Spleen (tissue), 11 donors: ENCODE data around the gene UNC13A. TPM values are rescaled to one million over a fixed set of nuclear protein-coding genes. Genes with fewer than 3 reads are reported as not detected.
A peak's percentile ranks its signal among the peaks of the same experiment; 100 is the strongest.

ENCODE experiments used
- DNase-seq: peaks from one replicate; pipeline ENCODE4 v3.0.0-alpha.2; 2020
- H3K27ac ChIP-seq, 8 donors: fragments of 200-600 bp; sonication (generic) in 7 of 8; 1 replicate in 4 of 8; 2 replicates in 4 of 8; pipeline versions ENCODE4 v1.5.0 to v1.8.0; 2016 to 2021; ENCODE audit warnings: inconsistent platforms in 4 of 8, mild to moderate bottlenecking in 4 of 8, moderate library complexity in 1 of 8
- H3K27me3 ChIP-seq, 7 donors: fragments of 200-600 bp; sonication (generic) in 6 of 7; replicated peaks in 1 of 7; 1 replicate in 4 of 7; 2 replicates in 3 of 7; pipeline versions ENCODE4 v1.5.0 to v1.8.0; 2016 to 2021; ENCODE audit warnings: inconsistent platforms in 3 of 7, mild to moderate bottlenecking in 1 of 7
- H3K36me3 ChIP-seq, 6 donors: fragments of 200-600 bp; sonication (generic) in 5 of 6; 1 replicate in 4 of 6; 2 replicates in 2 of 6; pipeline versions ENCODE4 v1.5.0 to v1.8.0; 2016 to 2021; ENCODE audit warnings: inconsistent platforms in 2 of 6
- H3K4me1 ChIP-seq, 6 donors: fragments of 200-600 bp; sonication (generic) in 5 of 6; 1 replicate in 3 of 6; 2 replicates in 3 of 6; pipeline versions ENCODE4 v1.5.0 to v1.8.0; 2016 to 2021; ENCODE audit warnings: inconsistent platforms in 3 of 6
- H3K4me3 ChIP-seq, 8 donors: fragments of 200-600 bp; sonication (generic) in 7 of 8; 1 replicate in 4 of 8; 2 replicates in 4 of 8; pipeline versions ENCODE4 v1.5.0 to v1.8.0; 2016 to 2021; ENCODE audit warnings: inconsistent platforms in 4 of 8, mild to moderate bottlenecking in 4 of 8, moderate library complexity in 2 of 8
- H3K9me3 ChIP-seq, 8 donors: fragments of 200-600 bp; sonication (generic) in 7 of 8; 1 replicate in 4 of 8; 2 replicates in 4 of 8; pipeline versions ENCODE4 v1.5.0 to v1.8.0; 2016 to 2021; ENCODE audit warnings: inconsistent platforms in 4 of 8
- POLR2A ChIP-seq, 3 donors: fragments of 450-650 bp; IDR thresholded peaks; one replicate each; pipeline ENCODE4 v1.5.1; 2017; ENCODE audit warnings: antibody characterized with exemption in 3 of 3, mild to moderate bottlenecking in 1 of 3
- POLR2AphosphoS5 ChIP-seq, 3 donors: sonication (generic); formaldehyde crosslinking; IDR thresholded peaks; one replicate each; pipeline ENCODE4 v1.5.1; 2017; ENCODE audit warnings: antibody characterized with exemption in 3 of 3
- WGBS, 5 donors: extraction: QIAGEN DNeasy Blood & Tissue Kit in 3 of 5; methylation state at CpG; one replicate each; pipeline versions ENCODE4 v1.1.5 to v1.1.7; 2013 to 2018; 5-methylcytosine and 5-hydroxymethylcytosine counted together
- intact Hi-C: fragments of 100-400 bp; cut with DNase I; formaldehyde crosslinking; loops from one replicate; pipeline ENCODE4 v1.15.0; 2023; ENCODE audit warnings: low total_unique reads
- polyA plus RNA-seq, 3 donors: library from polyadenylated mRNA; stranded (reverse); fragments of 200-250 nt; gene quantifications; one replicate each; pipeline ENCODE4 v1.2.1, GENCODE V29; 2013
- total RNA-seq, 7 donors: library from RNA; depleted of rRNA in 3 of 7; stranded (reverse); fragments of >200 nt in 3 of 7; fragmentation: NEBNext Ultra II Directional in 4 of 7; extraction: Animal tissue kit (Norgen Biotek cat#: 25700) in 4 of 7; gene quantifications; one replicate each; pipeline versions ENCODE4 v1.1.0 to v1.2.1, GENCODE V29; 2016 to 2021
- TF ChIP-seq, protein P1 (sequence below), 11 experiments: fragments of 200-600 bp in 7 of 11; fragments of 450-650 bp in 4 of 11; sonication (generic) in 4 of 11; IDR thresholded peaks in 8 of 11; conservative IDR thresholded peaks in 3 of 11; 1 replicate in 7 of 11; 2 replicates in 4 of 11; pipeline versions ENCODE4 v1.4.0 to v1.8.0; 2016 to 2021; ENCODE audit warnings: antibody characterized with exemption in 11 of 11, inconsistent platforms in 4 of 11, mild to moderate bottlenecking in 1 of 11
- donor health status: healthy with polysubstance abuse.
- donor health status: DM: no; HTN: no; CAD: no; lungs with moderate emphysema.
- donor health status: DM: no; HTN: no; CAD: no.
- donor health status: Bipolar disorder and iron deficiency.
- donor health status: healthy.
- donor health status: DM: no; HTN: no; CAD: no.
- donor health status: DM: yes; HTN: yes; CAD: no.

Gene UNC13A
- total and polyA plus RNA-seq, 10 donors: 0.73 to 10.7 (median 5.0) TPM

DNA sequence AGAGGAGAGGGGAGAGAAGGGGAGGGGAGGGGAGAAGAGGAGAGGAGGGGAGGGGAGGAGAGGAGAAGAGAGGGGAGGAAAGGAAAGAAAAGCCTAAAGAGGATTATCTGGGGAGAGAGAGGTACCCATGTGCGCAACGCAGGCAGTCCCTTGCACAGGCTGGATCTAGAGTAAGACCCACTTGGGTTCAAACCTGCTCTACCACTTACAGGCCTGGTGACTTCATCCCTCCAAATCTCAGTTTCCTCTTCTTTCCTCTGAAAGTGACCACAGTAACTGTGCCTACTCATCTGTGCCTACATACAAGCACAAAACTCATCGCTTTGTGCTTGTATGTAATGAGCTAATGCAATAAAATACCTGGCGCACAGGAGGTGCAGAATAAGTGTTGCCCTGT lies 30.4 kb upstream of the UNC13A start:
- H3K27me3 ChIP-seq: no peaks in the 10 kb centered on the region
- H3K9me3 ChIP-seq: no peaks in the 10 kb centered on the region
- H3K36me3 ChIP-seq: peaks cover 0 to 16% (median 2%) of the 10 kb centered on the region in 6 donors
- WGBS, 5 donors: 72 to 90% (median 82%) methylated on average over 4 of the region's 4 CpGs
- H3K4me3 ChIP-seq: peak overlapping the region in 1 of 8 donors; percentile 98
- H3K27ac ChIP-seq: peak overlapping the region in 2 of 8 donors; percentile 86 to 88
- TF ChIP-seq POLR2A (IDR thresholded peaks at IDR 0.05) (no peak), POLR2AphosphoS5 (IDR thresholded peaks at IDR 0.05) (no peak)
- TF ChIP-seq, protein P1, sequence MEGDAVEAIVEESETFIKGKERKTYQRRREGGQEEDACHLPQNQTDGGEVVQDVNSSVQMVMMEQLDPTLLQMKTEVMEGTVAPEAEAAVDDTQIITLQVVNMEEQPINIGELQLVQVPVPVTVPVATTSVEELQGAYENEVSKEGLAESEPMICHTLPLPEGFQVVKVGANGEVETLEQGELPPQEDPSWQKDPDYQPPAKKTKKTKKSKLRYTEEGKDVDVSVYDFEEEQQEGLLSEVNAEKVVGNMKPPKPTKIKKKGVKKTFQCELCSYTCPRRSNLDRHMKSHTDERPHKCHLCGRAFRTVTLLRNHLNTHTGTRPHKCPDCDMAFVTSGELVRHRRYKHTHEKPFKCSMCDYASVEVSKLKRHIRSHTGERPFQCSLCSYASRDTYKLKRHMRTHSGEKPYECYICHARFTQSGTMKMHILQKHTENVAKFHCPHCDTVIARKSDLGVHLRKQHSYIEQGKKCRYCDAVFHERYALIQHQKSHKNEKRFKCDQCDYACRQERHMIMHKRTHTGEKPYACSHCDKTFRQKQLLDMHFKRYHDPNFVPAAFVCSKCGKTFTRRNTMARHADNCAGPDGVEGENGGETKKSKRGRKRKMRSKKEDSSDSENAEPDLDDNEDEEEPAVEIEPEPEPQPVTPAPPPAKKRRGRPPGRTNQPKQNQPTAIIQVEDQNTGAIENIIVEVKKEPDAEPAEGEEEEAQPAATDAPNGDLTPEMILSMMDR (IDR thresholded peaks at IDR 0.05 in 8 of 11, conservative IDR thresholded peaks at IDR 0.05 in 3 of 11): no peak
- H3K4me1 ChIP-seq: peaks cover 37 to 72% (median 60%) of the 10 kb centered on the region in 6 donors
- no peak for DNase-seq
- intact Hi-C loops: no loop called here

DNA sequence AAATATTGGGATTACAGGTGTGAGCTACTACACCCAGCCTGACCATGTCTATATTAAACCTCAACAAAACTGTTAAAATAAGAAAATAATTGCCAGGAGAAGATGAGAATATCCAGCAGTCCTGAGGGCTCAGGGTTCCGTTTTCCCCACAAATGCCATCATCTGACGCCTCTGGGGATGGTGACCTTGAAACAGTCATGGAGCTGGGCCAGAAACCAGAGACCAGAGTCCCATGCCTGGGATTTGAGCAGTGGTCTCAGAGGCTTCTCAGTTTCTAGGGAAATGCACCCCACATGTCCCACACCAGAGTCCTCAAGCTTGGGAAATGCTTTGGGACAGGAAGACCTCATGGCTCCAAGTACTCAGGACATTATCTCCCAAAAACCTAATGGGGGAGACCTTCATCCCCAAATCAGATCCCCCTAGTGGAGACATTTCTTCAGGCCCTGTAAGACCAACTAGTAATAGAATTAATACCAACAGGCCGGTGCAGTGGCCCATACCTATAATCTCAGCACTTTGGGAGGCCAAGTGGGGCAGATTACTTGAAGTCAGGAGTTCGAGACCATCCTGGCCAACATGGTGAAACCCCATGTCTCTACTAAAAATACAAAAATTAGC lies 28.3 kb upstream of the UNC13A start:
- Histone ChIP-seq H3K27ac (peak overlapping the region in 4 of 8 donors; percentile 30 to 83 (median 80)), H3K36me3 (no peaks in the 10 kb centered on the region), H3K27me3 (no peaks in the 10 kb centered on the region), H3K9me3 (no peaks in the 10 kb centered on the region), H3K4me1 (peaks cover 28 to 50% (median 43%) of the 10 kb centered on the region in 6 donors), H3K4me3 (no peak overlapping the region)
- TF ChIP-seq, protein P1 (IDR thresholded peaks at IDR 0.05 in 8 of 11, conservative IDR thresholded peaks at IDR 0.05 in 3 of 11): no peak
- no peak for TF ChIP-seq POLR2A (IDR thresholded peaks at IDR 0.05)
- TF ChIP-seq POLR2AphosphoS5 (IDR thresholded peaks at IDR 0.05): no peak
- DNase-seq: no peak
- 70 to 79% (median 76%) methylated on average over 4 of the region's 4 CpGs for WGBS, 5 donors
- intact Hi-C loops: no loop called here

DNA sequence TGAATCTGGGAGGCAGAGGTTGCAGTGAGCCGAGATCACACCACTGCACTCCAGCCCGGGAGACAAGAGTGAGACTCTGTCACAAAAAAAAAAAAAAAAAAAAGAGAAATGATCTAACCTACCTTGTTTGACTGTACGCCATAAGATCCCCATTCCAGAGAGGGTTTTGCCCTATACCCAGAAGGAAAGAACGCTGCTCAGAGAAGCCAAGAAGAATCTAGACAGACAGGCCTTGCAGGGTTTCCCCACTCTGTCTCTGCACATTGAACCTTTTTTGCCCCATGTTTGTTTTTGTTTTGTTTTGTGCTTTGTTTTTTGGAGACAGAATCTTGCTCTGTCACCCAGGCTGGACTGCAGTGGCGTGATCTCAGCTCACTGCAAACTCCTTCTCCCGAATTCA lies 23.7 kb upstream of the UNC13A start:
- DNase-seq: no peak
- WGBS, 5 donors: 74 to 86% (median 84%) methylated on average over 6 of the region's 6 CpGs
- Histone ChIP-seq H3K27me3 (peaks cover 0 to 3% (median 0%) of the 10 kb centered on the region in 7 donors), H3K27ac (no peak overlapping the region), H3K9me3 (no peaks in the 10 kb centered on the region), H3K4me3 (no peak overlapping the region), H3K4me1 (peaks cover 0 to 7% (median 3%) of the 10 kb centered on the region in 6 donors), H3K36me3 (no peaks in the 10 kb centered on the region)
- intact Hi-C loops: loop anchor here (5.0 kb wide), 1 partner anchor 55 kb away; no protein-coding TSS in a partner anchor
- TF ChIP-seq POLR2A (IDR thresholded peaks at IDR 0.05) (no peak), POLR2AphosphoS5 (IDR thresholded peaks at IDR 0.05) (no peak)
- TF ChIP-seq, protein P1 (IDR thresholded peaks at IDR 0.05 in 8 of 11, conservative IDR thresholded peaks at IDR 0.05 in 3 of 11): no peak

- Histone ChIP-seq H3K27ac (no peak overlapping the region), H3K4me3 (no peak overlapping the region), H3K9me3 (no peaks in the 10 kb centered on the region), H3K36me3 (no peaks in the 10 kb centered on the region), H3K4me1 (peaks cover 0 to 7% (median 2%) of the 10 kb centered on the region in 6 donors), H3K27me3 (peaks cover 0 to 13% (median 0%) of the 10 kb centered on the region in 7 donors)
- no peak for DNase-seq
- TF ChIP-seq POLR2A (IDR thresholded peaks at IDR 0.05): no peak
- no peak for TF ChIP-seq POLR2AphosphoS5 (IDR thresholded peaks at IDR 0.05)
- TF ChIP-seq, protein P1 (IDR thresholded peaks at IDR 0.05 in 8 of 11, conservative IDR thresholded peaks at IDR 0.05 in 3 of 11): no peak
- intact Hi-C loops: loop anchor here (5.0 kb wide), 1 partner anchor 146 kb away; no protein-coding TSS in a partner anchor
- WGBS, 5 donors: 50 to 68% (median 62%) methylated on average over 17 of the region's 17 CpGs
These were observed 18.6 kb upstream of the UNC13A start for GRCh38 chr19:17706750-17707181.
